ENCODE results near the gene PACRG. TPM values are rescaled to one million over a fixed set of nuclear protein-coding genes. Genes with fewer than 3 reads are reported as not detected.

PACRG gene
- total RNA-seq, 5 donors from 2014 or later (not counting 1 experiment from before 2014, with no cell fraction given), result 0.20 to 3.0 (median 1.2) TPM; not detected in 1

- no peaks in the 10 kb centered on the region for H3K27me3 ChIP-seq (replicated peaks in 1 of 2; ENCODE audit: control insufficient read depth in 2 of 2, extremely low read depth in 1 of 2, insufficient read depth in 2 of 2, low read length in 1 of 2)
- DNase-seq (no peak), ATAC-seq (replicated peaks in 1 of 4) (no peak)
- no CpG with 5 or more reads among the region's 1 CpG for WGBS (ENCODE audit: insufficient coverage)
- Mint-ChIP-seq H3K9me3 (no peaks in the 10 kb centered on the region), H3K27me3 (no peaks in the 10 kb centered on the region), H3K27ac (no peak overlapping the region), H3K4me1 (no peaks in the 10 kb centered on the region), H3K4me3 (no peak overlapping the region), H3K36me3 (no peaks in the 10 kb centered on the region)
- no peaks in the 10 kb centered on the region for H3K4me1 ChIP-seq (ENCODE audit: control insufficient read depth in 1 of 2, extremely low read depth in 1 of 2, insufficient read depth in 2 of 2, low read length in 2 of 2)
- H3K4me3 ChIP-seq (ENCODE audit: control insufficient read depth in 1 of 2, extremely low read depth in 1 of 2, low read length in 1 of 2), result no peak overlapping the region
- no peaks in the 10 kb centered on the region for H3K9me3 ChIP-seq
- H3K27ac ChIP-seq (ENCODE audit: low read length), result no peak overlapping the region
- POLR2A ChIA-PET, result no interaction called here
- H3K36me3 ChIP-seq (ENCODE audit: control insufficient read depth in 2 of 2, extremely low read depth in 1 of 2, insufficient read depth in 1 of 2, low read length in 1 of 2), result no peaks in the 10 kb centered on the region
- CTCF ChIA-PET, result no interaction called here
These were observed 138.9 kb downstream of the PACRG start for GRCh38 chr6:162866656-162867055.

- no peaks in the 10 kb centered on the region for H3K36me3 Mint-ChIP-seq
- POLR2A ChIA-PET, result no interaction called here
- H3K4me1 ChIP-seq (ENCODE audit: control insufficient read depth in 1 of 2, extremely low read depth in 1 of 2, insufficient read depth in 2 of 2, low read length in 2 of 2), result no peaks in the 10 kb centered on the region
- 91% methylated on average over 10 of the region's 18 CpGs for WGBS (ENCODE audit: insufficient coverage)
- H3K36me3 ChIP-seq (ENCODE audit: control insufficient read depth in 2 of 2, extremely low read depth in 1 of 2, insufficient read depth in 1 of 2, low read length in 1 of 2), result no peaks in the 10 kb centered on the region
- H3K27ac ChIP-seq (ENCODE audit: low read length), result no peak overlapping the region
- DNase-seq (no peak), ATAC-seq (replicated peaks in 1 of 4) (no peak)
- no peak overlapping the region for H3K4me3 Mint-ChIP-seq
- no peaks in the 10 kb centered on the region for H3K4me1 Mint-ChIP-seq
- no peaks in the 10 kb centered on the region for H3K27me3 Mint-ChIP-seq
- no peaks in the 10 kb centered on the region for H3K27me3 ChIP-seq (replicated peaks in 1 of 2; ENCODE audit: control insufficient read depth in 2 of 2, extremely low read depth in 1 of 2, insufficient read depth in 2 of 2, low read length in 1 of 2)
- H3K9me3 ChIP-seq, result no peaks in the 10 kb centered on the region
- CTCF ChIA-PET, result no interaction called here
- no peak overlapping the region for H3K4me3 ChIP-seq (ENCODE audit: control insufficient read depth in 1 of 2, extremely low read depth in 1 of 2, low read length in 1 of 2)
- H3K9me3 Mint-ChIP-seq, result no peaks in the 10 kb centered on the region
- no peak overlapping the region for H3K27ac Mint-ChIP-seq
These were observed 140.6 kb downstream of the PACRG start for GRCh38 chr6:162868397-162868796.

- H3K4me3 Mint-ChIP-seq, result no peak overlapping the region
- H3K27me3 Mint-ChIP-seq, result no peaks in the 10 kb centered on the region
- POLR2A ChIA-PET, result no interaction called here
- no peak overlapping the region for H3K27ac Mint-ChIP-seq
- no peaks in the 10 kb centered on the region for H3K36me3 Mint-ChIP-seq
- no peak for DNase-seq
- H3K27me3 ChIP-seq (replicated peaks in 1 of 2; ENCODE audit: control insufficient read depth in 2 of 2, extremely low read depth in 1 of 2, insufficient read depth in 2 of 2, low read length in 1 of 2), result no peaks in the 10 kb centered on the region
- no peak overlapping the region for H3K27ac ChIP-seq (ENCODE audit: low read length)
- H3K9me3 Mint-ChIP-seq, result no peaks in the 10 kb centered on the region
- H3K4me3 ChIP-seq (ENCODE audit: control insufficient read depth in 1 of 2, extremely low read depth in 1 of 2, low read length in 1 of 2), result no peak overlapping the region
- ATAC-seq (replicated peaks in 1 of 4), result no peak
- CTCF ChIA-PET, result no interaction called here
- no CpG with 5 or more reads among the region's 1 CpG for WGBS (ENCODE audit: insufficient coverage)
- H3K36me3 ChIP-seq (ENCODE audit: control insufficient read depth in 2 of 2, extremely low read depth in 1 of 2, insufficient read depth in 1 of 2, low read length in 1 of 2), result no peaks in the 10 kb centered on the region
- H3K4me1 Mint-ChIP-seq, result no peaks in the 10 kb centered on the region
- H3K4me1 ChIP-seq (ENCODE audit: control insufficient read depth in 1 of 2, extremely low read depth in 1 of 2, insufficient read depth in 2 of 2, low read length in 2 of 2), result no peaks in the 10 kb centered on the region
- no peaks in the 10 kb centered on the region for H3K9me3 ChIP-seq
These were observed 144.2 kb downstream of the PACRG start for GRCh38 chr6:162871966-162872365.

GRCh38 chr6:162873537-162873936 is 145.8 kb downstream of the PACRG start:
- no peak overlapping the region for H3K27ac ChIP-seq (ENCODE audit: low read length)
- Mint-ChIP-seq H3K4me1 (no peaks in the 10 kb centered on the region), H3K27ac (no peak overlapping the region), H3K36me3 (no peaks in the 10 kb centered on the region), H3K9me3 (no peaks in the 10 kb centered on the region), H3K27me3 (no peaks in the 10 kb centered on the region), H3K4me3 (no peak overlapping the region)
- no peak for ATAC-seq (replicated peaks in 1 of 4)
- ChIA-PET POLR2A (no interaction called here), CTCF (no interaction called here)
- no peaks in the 10 kb centered on the region for H3K27me3 ChIP-seq (replicated peaks in 1 of 2; ENCODE audit: control insufficient read depth in 2 of 2, extremely low read depth in 1 of 2, insufficient read depth in 2 of 2, low read length in 1 of 2)
- no peaks in the 10 kb centered on the region for H3K9me3 ChIP-seq
- no peak overlapping the region for H3K4me3 ChIP-seq (ENCODE audit: control insufficient read depth in 1 of 2, extremely low read depth in 1 of 2, low read length in 1 of 2)
- no peaks in the 10 kb centered on the region for H3K36me3 ChIP-seq (ENCODE audit: control insufficient read depth in 2 of 2, extremely low read depth in 1 of 2, insufficient read depth in 1 of 2, low read length in 1 of 2)
- H3K4me1 ChIP-seq (ENCODE audit: control insufficient read depth in 1 of 2, extremely low read depth in 1 of 2, insufficient read depth in 2 of 2, low read length in 2 of 2), result no peaks in the 10 kb centered on the region
- no peak for DNase-seq
- 100% methylated on average over 1 of the region's 2 CpGs for WGBS (ENCODE audit: insufficient coverage)

- POLR2A ChIA-PET, result no interaction called here
- Mint-ChIP-seq H3K27me3 (no peaks in the 10 kb centered on the region), H3K4me1 (no peaks in the 10 kb centered on the region), H3K36me3 (no peaks in the 10 kb centered on the region), H3K4me3 (no peak overlapping the region), H3K9me3 (no peaks in the 10 kb centered on the region), H3K27ac (no peak overlapping the region)
- 89% methylated on average over 2 of the region's 2 CpGs for WGBS (ENCODE audit: insufficient coverage)
- no peak overlapping the region for H3K27ac ChIP-seq (ENCODE audit: low read length)
- no peaks in the 10 kb centered on the region for H3K9me3 ChIP-seq
- CTCF ChIA-PET, result no interaction called here
- no peak overlapping the region for H3K4me3 ChIP-seq (ENCODE audit: control insufficient read depth in 1 of 2, extremely low read depth in 1 of 2, low read length in 1 of 2)
- no peaks in the 10 kb centered on the region for H3K27me3 ChIP-seq (replicated peaks in 1 of 2; ENCODE audit: control insufficient read depth in 2 of 2, extremely low read depth in 1 of 2, insufficient read depth in 2 of 2, low read length in 1 of 2)
- ATAC-seq (replicated peaks in 1 of 4), result no peak
- no peaks in the 10 kb centered on the region for H3K36me3 ChIP-seq (ENCODE audit: control insufficient read depth in 2 of 2, extremely low read depth in 1 of 2, insufficient read depth in 1 of 2, low read length in 1 of 2)
- no peaks in the 10 kb centered on the region for H3K4me1 ChIP-seq (ENCODE audit: control insufficient read depth in 1 of 2, extremely low read depth in 1 of 2, insufficient read depth in 2 of 2, low read length in 2 of 2)
- no peak for DNase-seq
These were observed 147.3 kb downstream of the PACRG start for GRCh38 chr6:162875070-162875469.

GRCh38 chr6:162882801-162883481 is 155.2 kb downstream of the PACRG start:
- Histone ChIP-seq H3K36me3 (ENCODE audit: control insufficient read depth in 2 of 2, extremely low read depth in 1 of 2, insufficient read depth in 1 of 2, low read length in 1 of 2) (no peaks in the 10 kb centered on the region), H3K9me3 (no peaks in the 10 kb centered on the region), H3K4me3 (ENCODE audit: control insufficient read depth in 1 of 2, extremely low read depth in 1 of 2, low read length in 1 of 2) (no peak overlapping the region), H3K4me1 (ENCODE audit: control insufficient read depth in 1 of 2, extremely low read depth in 1 of 2, insufficient read depth in 2 of 2, low read length in 2 of 2) (no peaks in the 10 kb centered on the region), H3K27me3 (replicated peaks in 1 of 2; ENCODE audit: control insufficient read depth in 2 of 2, extremely low read depth in 1 of 2, insufficient read depth in 2 of 2, low read length in 1 of 2) (peaks cover 0 to 2% of the 10 kb centered on the region in 2 experiments), H3K27ac (ENCODE audit: low read length) (no peak overlapping the region)
- H3K27me3 Mint-ChIP-seq, result no peaks in the 10 kb centered on the region
- H3K4me1 Mint-ChIP-seq, result no peaks in the 10 kb centered on the region
- CTCF ChIA-PET, result no interaction called here
- DNase-seq (no peak), ATAC-seq (replicated peaks in 1 of 4) (no peak)
- no peaks in the 10 kb centered on the region for H3K36me3 Mint-ChIP-seq
- peaks cover 0 to 3% (median 0%) of the 10 kb centered on the region in 3 donors for H3K9me3 Mint-ChIP-seq
- POLR2A ChIA-PET, result no interaction called here
- WGBS (ENCODE audit: insufficient coverage), result 100% methylated on average over 1 of the region's 8 CpGs
- no peak overlapping the region for H3K4me3 Mint-ChIP-seq
- H3K27ac Mint-ChIP-seq, result no peak overlapping the region
